ENCODE data around the gene RNF181. TPM values are rescaled to one million over a fixed set of nuclear protein-coding genes. Genes with fewer than 3 reads are reported as not detected.
A peak's percentile ranks its signal among the peaks of the same experiment; 100 is the strongest.

RNF181 gene
- total RNA-seq, 1 experiment from 2014 or later, result 78.5 TPM

- intact Hi-C loops (cut with micrococcal nuclease; ENCODE audit: unreplicated experiment), result no loop called here
- TSS peak; percentile 45 for BruUV-seq (replicated peaks)
- no peak for TF ChIP-seq EZH2 (IDR thresholded peaks at IDR 0.05; ENCODE audit: borderline replicate concordance, low read depth, low read length, poor library complexity, severe bottlenecking)
- TF ChIP-seq CTCF (conservative IDR thresholded peaks at IDR 0.05; ENCODE audit: low read depth, low read length), result no peak
These were observed 435 bp downstream of the RNF181 start for GRCh38 chr2:85596026-85596333.

DNA sequence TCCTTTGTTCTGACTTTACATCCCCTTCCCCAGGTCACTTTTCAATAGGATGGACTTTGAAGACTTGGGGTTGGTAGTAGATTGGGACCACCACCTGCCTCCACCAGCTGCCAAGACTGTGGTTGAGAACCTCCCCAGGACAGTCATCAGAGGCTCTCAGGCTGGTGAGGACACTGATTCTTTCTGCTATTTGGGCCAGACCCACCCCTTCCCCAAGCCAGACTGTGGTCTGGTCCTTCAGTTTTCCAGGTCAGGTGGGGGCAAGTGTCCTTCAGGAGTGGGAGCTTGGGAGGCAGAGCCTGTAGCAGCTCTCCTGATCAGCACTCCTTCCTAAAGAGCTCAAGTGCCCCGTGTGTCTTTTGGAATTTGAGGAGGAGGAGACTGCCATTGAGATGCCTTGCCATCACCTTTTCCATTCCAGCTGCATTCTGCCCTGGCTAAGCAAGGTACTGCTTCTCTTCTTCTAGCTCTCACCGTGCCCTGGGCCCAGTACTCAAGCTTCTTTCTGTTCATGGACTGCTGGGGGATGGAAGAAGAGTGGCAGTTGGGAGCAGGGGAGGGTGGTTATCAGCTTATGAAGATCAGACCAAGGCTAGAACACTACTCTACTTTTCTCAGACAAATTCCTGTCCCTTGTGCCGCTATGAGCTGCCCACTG, 1.1 kb downstream of the RNF181 start:
- Histone ChIP-seq H3K4me1 (ENCODE audit: insufficient read depth, low read length, poor library complexity, severe bottlenecking) (no peaks in the 10 kb centered on the region), H3K27ac (ENCODE audit: low read depth, low read length, poor library complexity, severe bottlenecking) (peak overlapping the region; percentile 83), H3K36me3 (ENCODE audit: insufficient read depth, low read length, poor library complexity, severe bottlenecking) (peaks cover 17% of the 10 kb centered on the region), H3K9me3 (ENCODE audit: low read depth, low read length, poor library complexity, severe bottlenecking) (no peaks in the 10 kb centered on the region), H3K27me3 (replicated peaks; ENCODE audit: insufficient read depth, low read depth, low read length, poor library complexity) (no peaks in the 10 kb centered on the region), H3K4me3 (ENCODE audit: low read depth, low read length, poor library complexity, severe bottlenecking) (peak overlapping the region; percentile 82)
- CTCF ChIA-PET, result no interaction called here
- intact Hi-C loops (cut with micrococcal nuclease; ENCODE audit: unreplicated experiment), result no loop called here
- no peak for TF ChIP-seq CTCF (conservative IDR thresholded peaks at IDR 0.05; ENCODE audit: low read depth, low read length)
- TF ChIP-seq EZH2 (IDR thresholded peaks at IDR 0.05; ENCODE audit: borderline replicate concordance, low read depth, low read length, poor library complexity, severe bottlenecking), result no peak
- no peak for DNase-seq (ENCODE audit: low spot score)
- BruUV-seq (replicated peaks), result no TSS peak
- POLR2A ChIA-PET (ENCODE audit: low non-redundant PET), result interaction anchor here (0.6 kb wide), 1 partner anchor 555 kb away, joined by 9 read pairs; no protein-coding TSS in a partner anchor

More at GRCh38 chr2:85596026-85596333, 435 bp downstream of the RNF181 start:
- POLR2A ChIA-PET (ENCODE audit: low non-redundant PET), result no interaction called here
- Histone ChIP-seq H3K4me3 (ENCODE audit: low read depth, low read length, poor library complexity, severe bottlenecking) (peak overlapping the region; percentile 82), H3K9me3 (ENCODE audit: low read depth, low read length, poor library complexity, severe bottlenecking) (no peaks in the 10 kb centered on the region), H3K36me3 (ENCODE audit: insufficient read depth, low read length, poor library complexity, severe bottlenecking) (peaks cover 17% of the 10 kb centered on the region), H3K4me1 (ENCODE audit: insufficient read depth, low read length, poor library complexity, severe bottlenecking) (no peaks in the 10 kb centered on the region), H3K27ac (ENCODE audit: low read depth, low read length, poor library complexity, severe bottlenecking) (peak overlapping the region; percentile 83), H3K27me3 (replicated peaks; ENCODE audit: insufficient read depth, low read depth, low read length, poor library complexity) (no peaks in the 10 kb centered on the region)
- no peak for DNase-seq (ENCODE audit: low spot score)
- CTCF ChIA-PET, result no interaction called here

DNA sequence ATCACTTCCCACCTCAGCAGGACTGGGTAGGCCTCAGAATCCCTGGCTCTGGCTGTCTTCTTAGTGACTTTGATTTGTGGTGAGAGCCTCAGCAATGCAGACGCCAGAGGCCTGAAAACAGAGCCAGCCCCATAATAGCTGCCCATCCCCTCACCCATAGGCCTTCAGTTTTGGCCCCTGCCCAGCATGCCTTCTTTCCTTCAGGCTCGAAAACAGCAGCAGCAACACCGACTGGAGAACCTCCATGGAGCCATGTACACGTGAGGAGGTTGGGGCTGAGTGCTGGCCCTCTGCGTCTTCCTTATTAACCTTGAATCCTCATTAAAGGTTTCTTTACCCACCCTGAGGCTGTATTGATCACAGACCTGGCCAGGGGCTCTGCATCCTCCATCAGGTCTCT, 1.7 kb downstream of the RNF181 start:
- no peak overlapping the region for H3K4me3 ChIP-seq (ENCODE audit: low read depth, low read length, poor library complexity, severe bottlenecking)
- TF ChIP-seq EZH2 (IDR thresholded peaks at IDR 0.05; ENCODE audit: borderline replicate concordance, low read depth, low read length, poor library complexity, severe bottlenecking) (no peak), CTCF (conservative IDR thresholded peaks at IDR 0.05; ENCODE audit: low read depth, low read length) (no peak)
- intact Hi-C loops (cut with micrococcal nuclease; ENCODE audit: unreplicated experiment), result no loop called here
- H3K27me3 ChIP-seq (replicated peaks; ENCODE audit: insufficient read depth, low read depth, low read length, poor library complexity), result no peaks in the 10 kb centered on the region
- no peak for DNase-seq (ENCODE audit: low spot score)
- ChIA-PET CTCF (no interaction called here), POLR2A (ENCODE audit: low non-redundant PET) (interaction anchor here (0.6 kb wide), 1 partner anchor 556 kb away, joined by 9 read pairs; no protein-coding TSS in a partner anchor)
- no peak overlapping the region for H3K27ac ChIP-seq (ENCODE audit: low read depth, low read length, poor library complexity, severe bottlenecking)
- H3K36me3 ChIP-seq (ENCODE audit: insufficient read depth, low read length, poor library complexity, severe bottlenecking), result peaks cover 17% of the 10 kb centered on the region
- BruUV-seq (replicated peaks), result no TSS peak
- no peaks in the 10 kb centered on the region for H3K9me3 ChIP-seq (ENCODE audit: low read depth, low read length, poor library complexity, severe bottlenecking)
- no peaks in the 10 kb centered on the region for H3K4me1 ChIP-seq (ENCODE audit: insufficient read depth, low read length, poor library complexity, severe bottlenecking)
